Measurements from ENCODE around the gene RUSC2. TPM values are rescaled to one million over a fixed set of nuclear protein-coding genes. Genes with fewer than 3 reads are reported as not detected.

Gene RUSC2
- polyA plus RNA-seq, 2 of the 4 experiments (the other 2 are of a cell fraction), result 15.9 to 21.2 TPM

DNA sequence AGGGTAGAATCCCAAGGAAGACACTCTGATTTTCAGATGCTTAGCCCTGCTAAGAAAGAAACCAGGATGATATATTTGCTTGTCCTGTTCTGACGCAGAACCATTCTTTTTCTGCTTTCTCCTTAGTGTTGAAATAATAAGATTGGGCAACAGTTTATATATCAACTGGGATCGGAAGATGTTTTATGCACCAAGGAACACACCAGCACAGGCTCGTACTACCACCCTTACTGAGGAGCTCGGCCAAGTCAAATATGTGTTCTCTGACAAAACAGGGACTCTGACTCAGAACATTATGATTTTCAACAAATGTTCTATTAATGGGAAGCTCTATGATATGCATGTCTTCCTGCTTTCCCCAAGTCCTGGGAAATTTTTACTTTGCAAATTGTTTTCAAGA lies 19.0 kb upstream of the RUSC2 start:
- peak; percentile 54; the same call in 1 of the 2 replicates for TF ChIP-seq GATA3 (IDR thresholded peaks at IDR 0.05; ENCODE audit: borderline replicate concordance)
- TF ChIP-seq CEBPB (IDR thresholded peaks at IDR 0.05), result peak; percentile 90 to 97
- peak; percentile 75 to 89; a peak in 3 of 5 replicates for TF ChIP-seq JUN (IDR thresholded peaks at IDR 0.05)
- no peak for TF ChIP-seq HDAC2 (IDR thresholded peaks at IDR 0.05)
- no peak for TF ChIP-seq HOXB5 (CRISPR knock-in tag; IDR thresholded peaks at IDR 0.05)
- TF ChIP-seq JUNB (IDR thresholded peaks at IDR 0.05), result peak; percentile 88
- TF ChIP-seq, protein P1, sequence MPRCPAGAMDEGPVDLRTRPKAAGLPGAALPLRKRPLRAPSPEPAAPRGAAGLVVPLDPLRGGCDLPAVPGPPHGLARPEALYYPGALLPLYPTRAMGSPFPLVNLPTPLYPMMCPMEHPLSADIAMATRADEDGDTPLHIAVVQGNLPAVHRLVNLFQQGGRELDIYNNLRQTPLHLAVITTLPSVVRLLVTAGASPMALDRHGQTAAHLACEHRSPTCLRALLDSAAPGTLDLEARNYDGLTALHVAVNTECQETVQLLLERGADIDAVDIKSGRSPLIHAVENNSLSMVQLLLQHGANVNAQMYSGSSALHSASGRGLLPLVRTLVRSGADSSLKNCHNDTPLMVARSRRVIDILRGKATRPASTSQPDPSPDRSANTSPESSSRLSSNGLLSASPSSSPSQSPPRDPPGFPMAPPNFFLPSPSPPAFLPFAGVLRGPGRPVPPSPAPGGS (IDR thresholded peaks at IDR 0.05), result peak; percentile 87; the same call in 2 of the 3 replicates
- TF ChIP-seq, protein P2, sequence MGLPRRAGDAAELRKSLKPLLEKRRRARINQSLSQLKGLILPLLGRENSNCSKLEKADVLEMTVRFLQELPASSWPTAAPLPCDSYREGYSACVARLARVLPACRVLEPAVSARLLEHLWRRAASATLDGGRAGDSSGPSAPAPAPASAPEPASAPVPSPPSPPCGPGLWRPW (IDR thresholded peaks at IDR 0.05), result peak; percentile 91
- no peak for TF ChIP-seq HEYL (CRISPR knock-in tag; IDR thresholded peaks at IDR 0.05)
- TF ChIP-seq RAD21 (conservative IDR thresholded peaks at IDR 0.05 in 1 of 2, IDR thresholded peaks at IDR 0.05 in 1 of 2), result peak in 1 of 2 experiments; percentile 50; a peak in 3 of 5 replicates
- TF ChIP-seq EP300 (IDR thresholded peaks at IDR 0.05), result peak; percentile 83 to 87; a peak in 3 of 5 replicates
- 0 out of 2 replicates have a peak, but pooled peaks have one; percentile 34 for TF ChIP-seq FOSL2 (IDR thresholded peaks at IDR 0.05)
- TF ChIP-seq FOSL2 (CRISPR knock-in tag; IDR thresholded peaks at IDR 0.05), result peak; percentile 58
- peak; percentile 48; the same call in 1 of the 3 replicates for TF ChIP-seq SMC3 (IDR thresholded peaks at IDR 0.05)
- ATAC-seq, result peak; percentile 96 to 98
- H3K4me2 ChIP-seq, result peak overlapping the region; percentile 63
- H3K27ac ChIP-seq, result peak overlapping the region; percentile 79 to 80
- H3K4me3 ChIP-seq, result no peak overlapping the region
- no peak for FAIRE-seq
- CTCF ChIA-PET, result interaction anchor here (0.7 to 11.8 kb wide), 8 partner anchors 8 to 571 kb away, joined by 3 to 183 read pairs (median 6); partner anchors contain the start of genes ATOSB and RUSC2
- POLR2A ChIA-PET, result interaction anchor here (1.1 to 1.3 kb wide), 2 partner anchors 19 to 368 kb away, joined by 4 to 5 read pairs; partner anchors contain the start of genes RUSC2 and STOML2
- H3K9me3 ChIP-seq, result no peaks in the 10 kb centered on the region
- H3K4me1 ChIP-seq, result peaks cover 37% of the 10 kb centered on the region
- peak in 1 of 2 experiments; percentile 75 for DNase-seq (ENCODE audit: low read depth in 1 of 2, low spot score in 1 of 2)
- WGBS (ENCODE audit: missing lambda C conversion rate), result 10% methylated on average over 4 of the region's 4 CpGs

DNA sequence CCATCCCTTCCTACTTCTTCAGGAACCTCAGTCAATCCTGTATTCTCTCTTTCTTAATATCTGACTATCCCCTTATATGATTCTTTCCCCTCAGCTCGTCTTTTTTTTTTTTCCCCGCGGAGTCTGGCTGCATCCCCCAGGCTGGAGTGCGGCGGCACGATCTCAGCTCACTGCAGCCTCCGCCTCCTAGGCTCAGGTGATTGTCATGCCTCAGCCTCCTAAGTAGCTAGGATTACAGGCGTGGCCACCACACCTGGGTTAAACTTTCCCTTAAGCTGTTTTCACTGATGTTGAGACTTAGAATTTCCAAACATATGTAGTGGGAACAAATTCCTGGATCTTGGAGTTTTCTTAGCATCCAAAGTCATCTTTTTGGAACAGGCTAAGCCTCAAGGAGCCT lies 13.3 kb upstream of the RUSC2 start:
- Histone ChIP-seq H3K4me3 (no peak overlapping the region), H3K27ac (peak overlapping the region; percentile 5 to 63; a peak in 4 of 6 replicates), H3K9me3 (no peaks in the 10 kb centered on the region), H3K4me2 (no peak overlapping the region), H3K4me1 (peaks cover 17% of the 10 kb centered on the region)
- ATAC-seq (no peak), FAIRE-seq (no peak), DNase-seq (ENCODE audit: low read depth in 1 of 2, low spot score in 1 of 2) (no peak)
- ChIA-PET POLR2A (interaction anchor here (1.1 kb wide), 1 partner anchor 13 kb away, joined by 3 read pairs; the partner anchor contains the start of gene RUSC2), CTCF (interaction anchor here (0.6 to 11.8 kb wide), 29 partner anchors 10 to 758 kb away, joined by 3 to 183 read pairs (median 4); partner anchors contain the start of genes ATOSB, FANCG and RUSC2)
- 83% methylated on average over 8 of the region's 8 CpGs for WGBS (ENCODE audit: missing lambda C conversion rate)
- TF ChIP-seq ZC3H11A (IDR thresholded peaks at IDR 0.05), result no peak
- no peak for TF ChIP-seq MAFK (IDR thresholded peaks at IDR 0.05; ENCODE audit: partially characterized antibody)
- TF ChIP-seq KDM1A (IDR thresholded peaks at IDR 0.05; ENCODE audit: low read depth), result no peak
- TF ChIP-seq FOSL2 (IDR thresholded peaks at IDR 0.05), result no peak
- TF ChIP-seq FOSL2 (CRISPR knock-in tag; IDR thresholded peaks at IDR 0.05), result no peak
- TF ChIP-seq, protein P2 (IDR thresholded peaks at IDR 0.05), result no peak
- no peak for TF ChIP-seq ESRRA (IDR thresholded peaks at IDR 0.05; ENCODE audit: borderline replicate concordance, low read length)
- TF ChIP-seq, protein P1 (IDR thresholded peaks at IDR 0.05), result no peak
- TF ChIP-seq, protein P3, sequence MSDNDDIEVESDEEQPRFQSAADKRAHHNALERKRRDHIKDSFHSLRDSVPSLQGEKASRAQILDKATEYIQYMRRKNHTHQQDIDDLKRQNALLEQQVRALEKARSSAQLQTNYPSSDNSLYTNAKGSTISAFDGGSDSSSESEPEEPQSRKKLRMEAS (IDR thresholded peaks at IDR 0.05), result no peak
- no peak for TF ChIP-seq NPAS2 (CRISPR knock-in tag; IDR thresholded peaks at IDR 0.05; ENCODE audit: borderline replicate concordance)
- TF ChIP-seq MYC (IDR thresholded peaks at IDR 0.05; ENCODE audit: borderline replicate concordance, low read length), result no peak
- no peak for TF ChIP-seq HOXA7 (CRISPR knock-in tag; IDR thresholded peaks at IDR 0.05)
- no peak for TF ChIP-seq NFE2L2 (conservative IDR thresholded peaks at IDR 0.05; ENCODE audit: low read length)
- TF ChIP-seq GATA3 (IDR thresholded peaks at IDR 0.05; ENCODE audit: borderline replicate concordance), result no peak
- no peak for TF ChIP-seq KDM5A (IDR thresholded peaks at IDR 0.05)
- TF ChIP-seq TP53 (CRISPR knock-in tag; IDR thresholded peaks at IDR 0.05), result no peak
- TF ChIP-seq BHLHE40 (IDR thresholded peaks at IDR 0.05; ENCODE audit: low read depth, low read length), result no peak
- TF ChIP-seq RFX5 (IDR thresholded peaks at IDR 0.05), result no peak
- TF ChIP-seq, protein P4, sequence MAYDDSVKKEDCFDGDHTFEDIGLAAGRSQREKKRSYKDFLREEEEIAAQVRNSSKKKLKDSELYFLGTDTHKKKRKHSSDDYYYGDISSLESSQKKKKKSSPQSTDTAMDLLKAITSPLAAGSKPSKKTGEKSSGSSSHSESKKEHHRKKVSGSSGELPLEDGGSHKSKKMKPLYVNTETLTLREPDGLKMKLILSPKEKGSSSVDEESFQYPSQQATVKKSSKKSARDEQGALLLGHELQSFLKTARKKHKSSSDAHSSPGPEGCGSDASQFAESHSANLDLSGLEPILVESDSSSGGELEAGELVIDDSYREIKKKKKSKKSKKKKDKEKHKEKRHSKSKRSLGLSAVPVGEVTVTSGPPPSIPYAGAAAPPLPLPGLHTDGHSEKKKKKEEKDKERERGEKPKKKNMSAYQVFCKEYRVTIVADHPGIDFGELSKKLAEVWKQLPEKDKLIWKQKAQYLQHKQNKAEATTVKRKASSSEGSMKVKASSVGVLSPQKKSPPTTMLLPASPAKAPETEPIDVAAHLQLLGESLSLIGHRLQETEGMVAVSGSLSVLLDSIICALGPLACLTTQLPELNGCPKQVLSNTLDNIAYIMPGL (CRISPR knock-in tag; IDR thresholded peaks at IDR 0.05; ENCODE audit: borderline replicate concordance), result no peak
- TF ChIP-seq ZSCAN20 (CRISPR knock-in tag; IDR thresholded peaks at IDR 0.05), result no peak
- TF ChIP-seq, protein P5, sequence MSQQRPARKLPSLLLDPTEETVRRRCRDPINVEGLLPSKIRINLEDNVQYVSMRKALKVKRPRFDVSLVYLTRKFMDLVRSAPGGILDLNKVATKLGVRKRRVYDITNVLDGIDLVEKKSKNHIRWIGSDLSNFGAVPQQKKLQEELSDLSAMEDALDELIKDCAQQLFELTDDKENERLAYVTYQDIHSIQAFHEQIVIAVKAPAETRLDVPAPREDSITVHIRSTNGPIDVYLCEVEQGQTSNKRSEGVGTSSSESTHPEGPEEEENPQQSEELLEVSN (IDR thresholded peaks at IDR 0.05; ENCODE audit: borderline replicate concordance, low read depth), result no peak
